DLD1 (cell line): ENCODE data around the gene ECT2L.
"Not testable (repeated sequence)": the region's sequence is repeated elsewhere in the genome, so short reads cannot be mapped to it uniquely, and the experiment has no call there.

ENCODE experiments used
- in situ Hi-C: cut with HindIII; loops from 2 replicates; pipeline ENCODE4 v1.10.0; 2017; ENCODE audit warnings: low sequenced_read_pairs

Gene ECT2L

GRCh38 chr6:138926579-138926978 is 130.7 kb downstream of the ECT2L start:
- in situ Hi-C loops: no loop called here

GRCh38 chr6:138931660-138932059 is 135.8 kb downstream of the ECT2L start:
- in situ Hi-C loops: no loop called here

GRCh38 chr6:138936873-138937272 is 141.0 kb downstream of the ECT2L start:
- in situ Hi-C loops: not testable (repeated sequence)

GRCh38 chr6:138943089-138943625 is 147.3 kb downstream of the ECT2L start:
- in situ Hi-C loops: no loop called here

- in situ Hi-C loops: no loop called here
These were observed 148.5 kb downstream of the ECT2L start for GRCh38 chr6:138944412-138944811.

- in situ Hi-C loops: no loop called here
These were observed 149.5 kb downstream of the ECT2L start for GRCh38 chr6:138945354-138945753.

GRCh38 chr6:138948004-138948403 is 152.1 kb downstream of the ECT2L start:
- in situ Hi-C loops: no loop called here

GRCh38 chr6:138948546-138949179 is 152.8 kb downstream of the ECT2L start:
- in situ Hi-C loops: no loop called here

GRCh38 chr6:138953451-138953850 is 157.6 kb downstream of the ECT2L start:
- in situ Hi-C loops: no loop called here
